Activated T-cell treated with anti-CD3 and anti-CD28 coated beads, Interleukin-2, amount 50 U/mL, for 24 hours (primary cell): ENCODE data around the gene DST.
"Not testable (repeated sequence)": the region's sequence is repeated elsewhere in the genome, so short reads cannot be mapped to it uniquely, and the experiment has no call there.

Source experiments
- DNase-seq: peaks from one replicate; pipeline ENCODE4 v3.0.0-alpha.2; 2020
- H3K27ac Mint-ChIP-seq: 2 replicates; pipeline ENCODE4 v1.8.0; 2020; ENCODE audit warnings: mild to moderate bottlenecking, mixed read lengths
- H3K27me3 Mint-ChIP-seq: 2 replicates; pipeline ENCODE4 v1.8.0; 2020; ENCODE audit warnings: mixed read lengths
- H3K36me3 Mint-ChIP-seq: 2 replicates; pipeline ENCODE4 v1.8.0; 2020; ENCODE audit warnings: low read depth, mixed read lengths
- H3K4me1 Mint-ChIP-seq: 2 replicates; pipeline ENCODE4 v1.8.0; 2020; ENCODE audit warnings: low read depth, mixed read lengths
- H3K4me3 Mint-ChIP-seq: 2 replicates; pipeline ENCODE4 v1.8.0; 2020; ENCODE audit warnings: mild to moderate bottlenecking, moderate library complexity, mixed read lengths
- H3K9me3 Mint-ChIP-seq: 2 replicates; pipeline ENCODE4 v1.8.0; 2020; ENCODE audit warnings: mixed read lengths

The DST gene

DNA sequence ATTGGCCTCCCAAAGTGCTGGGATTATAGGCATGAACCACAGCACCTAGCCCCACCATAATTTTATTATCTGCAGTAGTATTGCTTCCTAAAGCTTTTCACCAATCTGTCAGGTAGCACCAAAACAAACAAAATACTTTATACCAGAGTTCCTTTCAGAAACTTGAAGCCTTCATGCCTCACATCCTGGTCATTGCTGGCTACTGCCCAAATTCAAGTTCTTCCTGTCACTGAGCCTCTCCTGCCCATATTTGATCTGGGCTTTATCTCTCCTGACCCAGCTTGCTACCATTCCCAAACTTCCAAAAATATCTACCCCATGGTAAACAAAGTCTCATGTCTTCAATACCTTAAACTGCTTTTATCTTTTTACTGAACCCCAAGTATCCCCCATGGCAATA, 34.9 kb upstream of the DST start:
- Mint-ChIP-seq H3K36me3 (no peaks in the 10 kb centered on the region), H3K27ac (no peak overlapping the region), H3K27me3 (no peaks in the 10 kb centered on the region), H3K4me3 (no peak overlapping the region), H3K9me3 (no peaks in the 10 kb centered on the region), H3K4me1 (no peaks in the 10 kb centered on the region)
- no peak for DNase-seq

DNA sequence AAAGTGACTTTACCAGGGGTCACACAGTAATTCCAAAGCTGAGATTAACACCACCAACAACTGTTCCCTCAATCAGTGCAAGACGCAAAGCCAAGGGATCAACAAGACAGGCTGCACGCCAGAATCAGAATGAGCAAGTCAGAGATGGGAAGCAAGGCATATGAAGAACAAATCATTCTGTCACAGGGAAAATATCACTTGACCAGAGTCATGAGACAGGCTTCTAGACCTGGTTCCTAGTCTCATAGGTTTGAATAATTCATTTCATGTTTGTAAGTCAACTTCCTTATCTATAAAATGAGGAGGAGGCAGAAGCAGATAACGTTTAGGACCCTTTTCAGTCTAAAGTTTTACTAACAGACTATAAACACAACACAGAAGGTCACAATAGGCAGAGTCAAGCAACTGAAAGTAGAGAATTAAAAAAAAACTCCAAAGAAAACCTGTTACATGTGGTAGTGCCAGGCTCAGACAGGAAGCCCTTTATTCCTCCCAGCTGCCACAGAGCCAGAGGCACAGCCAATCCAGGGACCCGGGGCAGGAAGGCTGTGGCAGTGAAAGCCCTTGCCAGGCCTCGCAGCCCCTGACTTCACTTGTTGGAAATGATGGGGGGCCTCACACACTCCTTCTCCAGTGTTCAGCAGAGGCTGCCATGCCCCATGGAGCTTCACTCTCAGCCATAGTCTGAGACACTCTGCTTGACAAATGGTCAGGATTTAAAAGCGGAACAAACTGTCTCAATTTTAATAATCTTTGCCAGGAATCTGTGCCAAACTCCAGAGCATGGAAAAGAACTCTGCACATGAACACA, 29.2 kb upstream of the DST start:
- DNase-seq, result no peak
- Mint-ChIP-seq H3K4me1 (no peaks in the 10 kb centered on the region), H3K27ac (no peak overlapping the region), H3K36me3 (no peaks in the 10 kb centered on the region), H3K9me3 (no peaks in the 10 kb centered on the region), H3K4me3 (no peak overlapping the region), H3K27me3 (no peaks in the 10 kb centered on the region)

DNA sequence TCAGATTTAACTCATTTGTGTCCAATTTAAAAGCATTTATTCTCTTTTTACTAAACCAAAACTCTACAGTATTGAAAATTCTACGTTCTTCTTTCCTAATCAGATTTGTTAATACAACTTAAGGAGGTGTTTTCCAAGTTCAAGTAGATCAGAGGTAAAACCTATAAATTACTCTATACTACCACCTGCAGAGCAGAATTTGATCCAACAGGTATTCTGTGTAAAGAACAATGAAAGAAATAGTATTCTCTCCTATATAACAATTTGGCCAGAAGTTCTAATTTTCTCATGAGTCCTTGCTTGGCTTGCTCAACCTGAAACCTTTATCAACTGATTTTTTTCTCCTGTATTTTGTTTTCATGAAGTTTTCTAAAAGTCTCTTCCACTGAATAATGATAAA, 28.5 kb upstream of the DST start:
- Mint-ChIP-seq H3K27ac (no peak overlapping the region), H3K27me3 (no peaks in the 10 kb centered on the region), H3K4me3 (no peak overlapping the region), H3K4me1 (no peaks in the 10 kb centered on the region), H3K9me3 (no peaks in the 10 kb centered on the region), H3K36me3 (no peaks in the 10 kb centered on the region)
- no peak for DNase-seq

DNA sequence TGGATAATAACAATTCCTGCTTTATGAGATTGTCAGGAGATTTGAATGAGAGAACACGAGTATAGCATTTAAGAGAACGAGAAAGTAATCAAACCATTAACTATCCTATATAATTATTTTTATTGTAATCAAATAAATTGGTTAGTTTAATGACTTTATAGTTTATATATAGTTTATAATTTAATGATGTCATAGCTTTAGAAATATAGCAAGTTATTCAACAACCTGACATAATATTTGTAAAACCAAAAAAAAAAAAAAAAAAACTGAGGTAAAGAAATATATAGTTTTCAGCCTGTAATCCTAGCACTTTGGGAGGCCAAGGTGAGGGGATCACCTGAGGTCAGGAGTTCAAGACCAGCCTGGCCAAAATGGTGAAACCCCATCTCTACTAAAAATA, 26.4 kb upstream of the DST start:
- no peaks in the 10 kb centered on the region for H3K36me3 Mint-ChIP-seq
- no peak overlapping the region for H3K27ac Mint-ChIP-seq
- H3K4me3 Mint-ChIP-seq, result no peak overlapping the region
- no peak for DNase-seq
- H3K9me3 Mint-ChIP-seq, result no peaks in the 10 kb centered on the region
- H3K4me1 Mint-ChIP-seq, result no peaks in the 10 kb centered on the region
- H3K27me3 Mint-ChIP-seq, result no peaks in the 10 kb centered on the region

DNA sequence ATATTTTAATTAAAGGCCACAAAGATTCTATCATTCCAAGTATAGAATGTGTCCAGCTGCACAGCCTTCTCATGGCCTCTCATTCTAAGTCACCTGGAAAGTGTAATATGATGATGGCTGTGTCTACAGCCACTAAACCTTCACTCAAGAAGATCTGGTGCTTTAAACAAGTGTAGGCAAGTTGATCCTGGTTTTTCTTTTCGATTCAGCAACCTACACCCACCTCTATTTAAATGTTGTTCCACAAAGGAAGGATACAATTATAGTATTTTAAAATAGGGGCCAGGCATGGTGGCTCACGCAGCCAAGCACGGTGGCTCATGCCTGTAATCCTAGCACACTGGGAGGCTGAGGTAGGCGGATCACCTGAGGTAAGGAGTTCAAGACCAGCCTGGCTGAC, 25.5 kb upstream of the DST start:
- H3K27me3 Mint-ChIP-seq, result no peaks in the 10 kb centered on the region
- no peaks in the 10 kb centered on the region for H3K4me1 Mint-ChIP-seq
- no peak overlapping the region for H3K4me3 Mint-ChIP-seq
- DNase-seq, result no peak
- no peak overlapping the region for H3K27ac Mint-ChIP-seq
- H3K9me3 Mint-ChIP-seq, result no peaks in the 10 kb centered on the region
- no peaks in the 10 kb centered on the region for H3K36me3 Mint-ChIP-seq

DNA sequence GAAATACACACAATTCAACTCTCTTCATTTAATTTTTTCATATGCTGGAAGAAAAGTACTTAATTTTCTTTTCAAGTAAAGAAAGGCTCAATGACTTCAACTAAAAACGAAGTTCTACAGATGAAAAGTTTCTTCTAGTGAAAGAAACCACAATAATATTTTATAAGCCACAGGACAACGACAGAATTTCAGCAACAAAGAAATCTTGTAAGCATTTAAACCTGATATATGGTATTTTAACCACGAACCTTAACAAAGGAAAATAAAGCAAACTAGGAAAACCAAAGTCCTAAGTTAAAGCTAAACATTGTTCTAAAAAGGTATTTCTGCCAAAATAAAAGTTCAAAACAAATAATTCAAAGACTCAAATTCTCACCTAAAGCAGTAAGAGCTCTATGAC, 24.6 kb upstream of the DST start:
- H3K27me3 Mint-ChIP-seq, result no peaks in the 10 kb centered on the region

DNA sequence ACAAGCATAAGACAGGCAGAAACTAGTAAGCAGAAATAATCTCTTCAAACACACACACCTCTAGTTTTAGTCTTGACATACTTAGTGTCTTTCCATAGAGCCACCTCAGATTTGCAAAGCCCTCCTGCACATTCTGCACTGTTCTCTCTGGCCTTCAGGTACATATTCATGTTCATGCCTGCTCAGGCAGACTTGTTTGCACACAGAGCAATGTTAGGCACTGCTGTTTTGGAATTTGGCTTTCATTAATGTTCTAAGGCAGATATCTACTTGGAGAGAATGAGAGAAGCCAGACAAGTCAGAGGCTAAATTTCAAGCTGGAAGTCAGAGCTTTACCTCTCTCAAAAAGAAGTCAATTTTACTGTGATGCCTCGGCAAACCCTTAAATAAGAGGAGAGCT, 21.3 kb upstream of the DST start:
- H3K4me3 Mint-ChIP-seq, result no peak overlapping the region
- DNase-seq, result no peak
- no peaks in the 10 kb centered on the region for H3K9me3 Mint-ChIP-seq
- no peak overlapping the region for H3K27ac Mint-ChIP-seq
- no peaks in the 10 kb centered on the region for H3K4me1 Mint-ChIP-seq
- H3K27me3 Mint-ChIP-seq, result no peaks in the 10 kb centered on the region
- no peaks in the 10 kb centered on the region for H3K36me3 Mint-ChIP-seq

More for the DNA sequence above, 24.6 kb upstream of the DST start:
- H3K4me1 Mint-ChIP-seq, result no peaks in the 10 kb centered on the region
- no peak overlapping the region for H3K4me3 Mint-ChIP-seq
- no peaks in the 10 kb centered on the region for H3K36me3 Mint-ChIP-seq
- no peak for DNase-seq
- no peaks in the 10 kb centered on the region for H3K9me3 Mint-ChIP-seq
- H3K27ac Mint-ChIP-seq, result no peak overlapping the region

DNA sequence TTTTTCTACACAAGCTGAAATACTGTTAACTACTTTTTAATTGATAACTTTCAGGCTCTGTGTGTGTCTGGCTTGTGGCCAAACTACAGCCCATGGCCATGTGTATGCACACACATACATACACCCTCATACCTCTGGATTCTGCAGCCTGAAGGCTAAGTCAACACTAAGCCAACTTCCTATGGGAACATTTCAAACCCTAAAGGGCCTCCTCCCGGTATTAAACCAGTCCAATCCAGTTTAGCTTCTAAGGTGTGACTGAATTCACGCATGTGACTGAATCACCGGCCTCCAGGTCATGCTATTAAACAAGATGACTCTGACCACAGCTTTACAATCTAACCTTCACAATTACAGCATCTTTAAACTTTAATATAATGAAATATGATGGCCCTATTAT, 20.7 kb upstream of the DST start:
- no peaks in the 10 kb centered on the region for H3K27me3 Mint-ChIP-seq
- no peaks in the 10 kb centered on the region for H3K36me3 Mint-ChIP-seq
- H3K4me1 Mint-ChIP-seq, result no peaks in the 10 kb centered on the region
- H3K9me3 Mint-ChIP-seq, result no peaks in the 10 kb centered on the region
- DNase-seq, result no peak
- no peak overlapping the region for H3K27ac Mint-ChIP-seq
- H3K4me3 Mint-ChIP-seq, result no peak overlapping the region

DNA sequence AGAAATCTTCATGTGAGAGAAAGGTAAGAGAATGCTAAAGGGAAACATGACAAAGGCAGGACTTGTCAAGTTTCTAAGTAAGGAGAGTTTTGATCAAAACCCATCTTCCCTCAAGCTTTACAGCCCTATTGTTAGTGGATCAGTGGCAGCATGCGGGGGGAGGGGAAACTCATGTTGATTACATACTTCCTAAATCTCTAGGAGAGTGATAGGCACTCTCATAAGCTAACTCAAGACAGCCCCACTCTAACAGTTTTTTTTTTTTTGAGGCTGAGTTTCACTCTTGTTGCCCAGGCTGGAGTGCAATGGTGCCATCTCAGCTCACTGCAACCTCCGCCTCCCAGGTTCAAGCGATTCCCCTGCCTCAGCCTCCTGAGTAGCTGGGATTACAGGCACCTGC, 18.6 kb upstream of the DST start:
- H3K27ac Mint-ChIP-seq, DNase-seq, H3K4me1 Mint-ChIP-seq, H3K4me3 Mint-ChIP-seq, H3K9me3 Mint-ChIP-seq, H3K36me3 Mint-ChIP-seq, H3K27me3 Mint-ChIP-seq: not testable (repeated sequence)

DNA sequence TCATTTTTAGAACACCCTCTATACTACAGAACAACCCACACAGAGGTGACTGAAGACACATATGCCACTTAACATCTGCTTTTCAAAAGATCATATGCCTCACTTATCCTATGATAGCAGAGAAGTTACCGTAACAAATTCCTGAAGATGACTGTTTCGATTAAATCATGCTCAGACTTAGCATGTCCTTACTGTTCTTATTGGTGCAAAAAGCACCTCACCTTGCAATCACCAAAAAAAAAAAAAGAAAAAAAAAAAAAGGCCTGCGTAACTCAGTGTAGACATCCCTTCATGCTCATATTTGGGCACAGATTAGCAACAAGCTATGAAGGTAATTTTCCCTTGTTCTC, 17.7 kb upstream of the DST start:
- no peak for DNase-seq
- Mint-ChIP-seq H3K4me3 (no peak overlapping the region), H3K27me3 (no peaks in the 10 kb centered on the region), H3K4me1 (no peaks in the 10 kb centered on the region), H3K9me3 (no peaks in the 10 kb centered on the region), H3K36me3 (no peaks in the 10 kb centered on the region), H3K27ac (no peak overlapping the region)

DNA sequence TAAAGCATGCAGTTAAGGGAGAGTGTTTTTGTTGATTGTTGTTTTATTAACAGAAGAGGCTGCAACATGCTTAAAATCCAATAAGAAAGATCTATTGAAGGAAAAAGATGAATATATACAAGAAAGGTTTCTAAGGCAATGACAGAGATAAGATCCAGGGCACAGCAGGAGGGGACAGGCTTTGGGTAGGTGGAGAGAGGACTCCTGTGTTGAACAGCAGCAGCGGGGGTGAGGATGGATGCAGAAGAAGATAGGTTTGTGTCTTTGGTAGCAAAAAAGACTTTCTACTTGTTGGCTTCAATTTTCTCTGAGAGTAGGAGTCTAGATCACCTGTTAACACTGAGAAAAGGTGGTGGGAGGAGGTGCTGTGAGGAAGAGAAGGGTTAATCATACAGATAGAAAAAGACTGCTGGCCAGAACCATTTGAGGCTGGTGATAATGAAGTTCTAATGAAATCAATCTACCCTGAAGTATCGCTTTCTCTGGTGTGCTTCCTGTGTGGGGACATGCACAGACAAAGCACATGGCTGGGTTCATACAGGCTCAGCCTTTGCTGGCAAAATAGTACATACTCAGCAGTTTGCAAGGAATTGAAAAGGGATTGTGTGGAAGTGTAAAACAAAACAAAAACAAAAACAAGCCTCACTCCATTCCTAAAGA, 17.2 kb upstream of the DST start:
- H3K9me3 Mint-ChIP-seq, result no peaks in the 10 kb centered on the region
- no peaks in the 10 kb centered on the region for H3K27me3 Mint-ChIP-seq
- no peaks in the 10 kb centered on the region for H3K4me1 Mint-ChIP-seq
- H3K4me3 Mint-ChIP-seq, result no peak overlapping the region
- no peaks in the 10 kb centered on the region for H3K36me3 Mint-ChIP-seq
- no peak overlapping the region for H3K27ac Mint-ChIP-seq
- DNase-seq, result no peak

DNA sequence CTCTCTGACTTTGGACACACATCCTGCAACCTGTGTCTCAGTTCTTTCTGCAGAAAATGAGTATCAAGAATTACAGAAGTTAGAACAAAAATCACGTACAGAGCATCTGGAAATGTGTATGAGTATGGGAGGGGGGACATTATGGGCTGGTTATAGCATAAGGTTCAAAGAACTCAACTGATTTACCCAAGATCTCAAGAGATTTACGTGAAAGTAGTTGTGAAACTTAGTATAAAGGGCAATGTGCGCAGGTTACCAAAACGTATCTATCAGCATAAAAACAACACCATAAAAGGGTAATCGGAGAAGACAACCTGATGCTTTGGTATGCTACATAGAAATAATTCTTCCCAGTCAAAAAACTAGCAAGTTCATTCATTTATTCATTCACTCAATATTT, 15.6 kb upstream of the DST start:
- Mint-ChIP-seq H3K36me3 (no peaks in the 10 kb centered on the region), H3K9me3 (no peaks in the 10 kb centered on the region), H3K27me3 (no peaks in the 10 kb centered on the region), H3K27ac (no peak overlapping the region), H3K4me1 (no peaks in the 10 kb centered on the region), H3K4me3 (no peak overlapping the region)
- DNase-seq, result no peak

DNA sequence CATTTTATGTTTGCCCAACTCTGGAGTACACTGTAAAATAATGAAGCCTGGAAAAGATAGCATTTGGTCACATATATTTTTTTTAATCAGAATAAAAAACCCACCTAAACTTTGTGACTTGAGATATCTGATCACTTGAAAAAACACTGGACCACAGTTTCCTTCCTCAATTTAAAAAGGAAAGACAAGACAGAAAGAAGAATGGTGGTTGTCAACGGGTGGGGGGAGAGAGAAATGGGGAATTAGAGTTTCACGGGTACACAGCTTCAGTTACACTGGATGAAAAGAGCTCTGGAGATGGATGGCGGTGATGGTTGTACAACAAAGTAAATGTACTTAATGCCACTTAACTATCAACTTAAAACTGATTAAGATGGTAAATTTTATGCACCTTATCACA, 14.7 kb upstream of the DST start:
- Mint-ChIP-seq H3K9me3 (no peaks in the 10 kb centered on the region), H3K36me3 (no peaks in the 10 kb centered on the region), H3K4me1 (no peaks in the 10 kb centered on the region), H3K27me3 (no peaks in the 10 kb centered on the region), H3K27ac (no peak overlapping the region), H3K4me3 (no peak overlapping the region)
- no peak for DNase-seq

DNA sequence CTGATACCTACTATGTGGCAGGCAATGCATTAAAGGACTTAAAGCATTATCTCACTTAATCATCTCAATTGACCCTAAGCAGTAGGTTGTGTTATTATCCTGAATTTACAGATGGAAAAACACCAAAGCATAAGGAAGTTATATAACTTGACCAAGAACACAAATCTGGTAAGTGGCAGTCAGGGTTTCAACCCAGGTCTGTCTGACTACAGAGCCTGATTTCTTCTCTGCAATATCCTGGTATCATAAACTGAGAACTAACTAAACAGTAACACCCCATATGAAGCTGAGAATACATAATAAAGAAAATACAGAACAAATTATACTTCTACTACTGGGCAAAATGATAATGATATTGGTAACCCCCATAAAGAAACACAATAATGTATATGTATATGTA, 13.8 kb upstream of the DST start:
- DNase-seq, result no peak
- Mint-ChIP-seq H3K27me3 (peaks cover 3% of the 10 kb centered on the region), H3K4me3 (no peak overlapping the region), H3K27ac (no peak overlapping the region), H3K9me3 (no peaks in the 10 kb centered on the region), H3K36me3 (no peaks in the 10 kb centered on the region), H3K4me1 (no peaks in the 10 kb centered on the region)

DNA sequence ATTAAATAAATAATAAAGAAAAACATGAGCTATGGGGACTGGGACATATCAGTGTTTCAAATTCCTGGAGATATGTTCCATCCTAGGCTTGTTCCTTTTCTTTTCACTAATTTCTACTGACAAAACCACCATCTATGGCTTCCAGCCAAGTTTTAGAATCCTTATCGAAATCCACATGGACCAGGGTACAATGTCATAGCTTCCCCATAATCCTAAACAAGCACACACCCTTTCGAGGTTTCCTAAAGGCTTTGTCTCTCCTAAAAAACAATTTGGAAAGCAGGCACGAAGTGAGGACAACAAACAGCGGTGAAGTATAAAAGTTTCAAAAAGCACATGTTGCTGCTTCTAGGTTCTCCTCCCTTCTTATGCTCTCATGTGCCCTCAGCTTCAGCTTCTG, 13.3 kb upstream of the DST start:
- Mint-ChIP-seq H3K4me3 (no peak overlapping the region), H3K27ac (no peak overlapping the region), H3K36me3 (no peaks in the 10 kb centered on the region), H3K4me1 (no peaks in the 10 kb centered on the region), H3K27me3 (peaks cover 3% of the 10 kb centered on the region), H3K9me3 (no peaks in the 10 kb centered on the region)
- no peak for DNase-seq

DNA sequence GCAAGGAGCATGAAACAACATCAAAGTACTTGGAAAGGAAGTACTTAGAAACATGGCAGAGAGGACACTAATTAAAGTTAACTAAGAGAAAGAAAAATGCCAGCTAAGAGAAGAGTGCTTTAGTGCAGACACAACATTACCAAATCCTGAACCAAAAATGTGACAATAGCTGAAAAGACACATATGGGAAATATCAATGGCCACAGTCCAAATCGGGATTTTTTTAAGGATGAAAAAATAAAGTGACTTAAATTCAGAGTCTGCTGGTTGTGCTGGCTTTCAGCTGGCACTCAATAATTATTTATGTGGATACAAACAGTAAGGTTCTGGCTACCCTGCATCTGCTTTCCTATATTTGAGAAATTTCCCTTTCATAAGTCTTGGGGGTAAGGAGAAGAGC, 12.6 kb upstream of the DST start:
- H3K27me3 Mint-ChIP-seq, result peaks cover 3% of the 10 kb centered on the region
- no peaks in the 10 kb centered on the region for H3K4me1 Mint-ChIP-seq
- H3K9me3 Mint-ChIP-seq, result no peaks in the 10 kb centered on the region
- H3K27ac Mint-ChIP-seq, result no peak overlapping the region
- H3K36me3 Mint-ChIP-seq, result no peaks in the 10 kb centered on the region
- no peak for DNase-seq
- no peak overlapping the region for H3K4me3 Mint-ChIP-seq
